Hepatocyte (in vitro differentiated cells): ENCODE measurements around the gene TRMT1. TPM values are rescaled to one million over a fixed set of nuclear protein-coding genes. Genes with fewer than 3 reads are reported as not detected.

Experiments
- DNase-seq: peaks from one replicate; pipeline ENCODE4 v3.0.0-alpha.2; 2016; ENCODE audit warnings: low spot score
- H2AFZ ChIP-seq: fragments of 200-600 bp; sonication (generic); 2 replicates; pipeline ENCODE4 v1.6.0; 2016; ENCODE audit warnings: antibody characterized with exemption, mild to moderate bottlenecking
- H3K27ac ChIP-seq: fragments of 200-600 bp; sonication (generic); 2 replicates; pipeline ENCODE4 v1.5.1; 2016; ENCODE audit warnings: mild to moderate bottlenecking
- H3K27me3 ChIP-seq: fragments of 200-600 bp; sonication (generic); 2 replicates; pipeline ENCODE4 v1.6.1; 2016
- H3K36me3 ChIP-seq: fragments of 200-600 bp; sonication (generic); replicated peaks from 2 replicates; pipeline ENCODE4 v1.5.1; 2016; ENCODE audit warnings: low read depth; ENCODE audit not compliant: insufficient read depth
- H3K4me1 ChIP-seq: fragments of 200-600 bp; sonication (generic); 2 replicates; pipeline ENCODE4 v1.5.1; 2016; ENCODE audit warnings: mild to moderate bottlenecking, moderate library complexity; ENCODE audit not compliant: insufficient read depth
- H3K4me2 ChIP-seq: fragments of 200-600 bp; sonication (generic); 2 replicates; pipeline ENCODE4 v1.6.0; 2016
- H3K4me3 ChIP-seq: fragments of 200-600 bp; sonication (generic); 2 replicates; pipeline ENCODE4 v1.5.1; 2016; ENCODE audit warnings: mild to moderate bottlenecking
- H3K79me2 ChIP-seq: fragments of 200-600 bp; sonication (generic); 2 replicates; pipeline ENCODE4 v1.6.0; 2017; ENCODE audit warnings: mild to moderate bottlenecking
- H3K9me2 ChIP-seq: fragments of 200-600 bp; sonication (generic); replicated peaks from 2 replicates; pipeline ENCODE4 v1.6.0; 2017; ENCODE audit warnings: mild to moderate bottlenecking; ENCODE audit not compliant: insufficient read depth
- H3K9me3 ChIP-seq: fragments of 200-600 bp; sonication (generic); 2 replicates; pipeline ENCODE4 v1.5.1; 2016; ENCODE audit warnings: low read depth, mild to moderate bottlenecking
- H4K20me1 ChIP-seq: fragments of 200-600 bp; sonication (generic); 2 replicates; pipeline ENCODE4 v1.6.0; 2016; ENCODE audit warnings: mild to moderate bottlenecking; ENCODE audit not compliant: insufficient read depth, poor library complexity, severe bottlenecking
- EZH2 ChIP-seq: fragments of 200-600 bp; sonication (generic); IDR thresholded peaks from 2 replicates; pipeline ENCODE4 v1.6.1; 2016; ENCODE audit warnings: antibody characterized with exemption, mild to moderate bottlenecking, borderline replicate concordance
- EZH2phosphoT487 ChIP-seq: fragments of 200-600 bp; sonication (generic); IDR thresholded peaks from one replicate; pipeline ENCODE4 v1.6.1; 2018; ENCODE audit warnings: antibody characterized with exemption, mild to moderate bottlenecking, low read depth, moderate library complexity; ENCODE audit not compliant: unreplicated experiment, severe bottlenecking
- WGBS: methylation state at CpG from one replicate; pipeline ENCODE4 v1.1.6; 2016; ENCODE audit warnings: low lambda C conversion rate; ENCODE audit errors: missing lambda C conversion rate; 5-methylcytosine and 5-hydroxymethylcytosine counted together
- polyA plus RNA-seq: library from polyadenylated mRNA; unstranded; fragments of >200 nt; fragmentation: Nextera tagmentation; extraction: Ambion mirVana; gene quantifications from 2 replicates; pipeline ENCODE4 v1.2.1, GENCODE V29; 2016
- total RNA-seq: library from RNA; depleted of rRNA; stranded (reverse); fragments of >200 nt; gene quantifications from 2 replicates; pipeline ENCODE4 v1.2.3, GENCODE V29; 2014
- TF ChIP-seq, protein P1 (sequence below): fragments of 200-600 bp; sonication (generic); IDR thresholded peaks from 2 replicates; pipeline ENCODE4 v1.5.1; 2016; ENCODE audit warnings: antibody characterized with exemption, mild to moderate bottlenecking; ENCODE audit not compliant: poor library complexity

TRMT1 gene
- total and polyA plus RNA-seq, 2 experiments from 2014 or later = 31.2 to 33.4 TPM

DNA sequence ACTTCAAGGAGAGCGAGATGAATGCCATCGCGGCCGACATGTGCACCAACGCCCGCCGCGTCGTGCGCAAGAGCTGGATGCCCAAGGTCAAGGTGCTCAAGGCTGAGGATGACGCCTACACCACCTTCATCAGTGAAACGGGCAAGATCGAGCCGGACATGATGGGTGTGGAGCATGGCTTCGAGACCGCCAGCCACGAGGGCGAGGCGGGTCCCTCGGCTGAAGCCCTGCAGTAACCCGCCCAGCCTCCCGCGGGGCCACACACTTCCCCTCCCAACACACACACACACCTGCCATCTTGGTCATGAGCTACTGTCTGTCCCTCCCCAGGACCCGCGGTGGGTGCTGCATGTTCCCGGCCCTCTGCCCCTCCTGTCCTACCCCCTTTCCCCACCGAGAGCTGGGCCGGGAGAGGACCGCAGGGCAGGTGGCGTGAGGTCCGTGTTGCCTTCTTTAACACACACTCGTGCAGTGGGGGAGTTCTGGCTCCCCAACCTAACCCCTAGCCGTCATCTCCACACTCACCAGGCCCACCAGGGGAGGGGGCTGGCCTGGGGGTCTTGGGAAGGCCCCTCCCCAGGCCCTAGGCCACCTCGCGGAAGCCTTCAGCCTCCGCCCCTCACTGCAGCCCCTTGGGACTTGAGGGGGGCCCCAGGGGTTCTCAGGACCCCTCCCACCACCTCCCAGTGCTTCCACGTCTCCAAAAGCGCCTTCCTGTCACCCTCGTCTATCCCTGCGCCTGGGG is 21.8 kb upstream of the TRMT1 start:
- Histone ChIP-seq H3K27ac (no peak overlapping the region), H3K4me3 (no peak overlapping the region), H3K4me1 (no peaks in the 10 kb centered on the region), H3K4me2 (no peak overlapping the region), H3K36me3 (no peaks in the 10 kb centered on the region), H3K79me2 (peaks cover 13% of the 10 kb centered on the region), H3K27me3 (no peaks in the 10 kb centered on the region), H3K9me2 (no peaks in the 10 kb centered on the region), H2AFZ (no peak overlapping the region), H4K20me1 (peaks cover 3% of the 10 kb centered on the region), H3K9me3 (no peaks in the 10 kb centered on the region)
- 95% methylated on average over 38 of the region's 40 CpGs for WGBS
- TF ChIP-seq EZH2 (no peak), EZH2phosphoT487 (no peak)
- TF ChIP-seq, protein P1, sequence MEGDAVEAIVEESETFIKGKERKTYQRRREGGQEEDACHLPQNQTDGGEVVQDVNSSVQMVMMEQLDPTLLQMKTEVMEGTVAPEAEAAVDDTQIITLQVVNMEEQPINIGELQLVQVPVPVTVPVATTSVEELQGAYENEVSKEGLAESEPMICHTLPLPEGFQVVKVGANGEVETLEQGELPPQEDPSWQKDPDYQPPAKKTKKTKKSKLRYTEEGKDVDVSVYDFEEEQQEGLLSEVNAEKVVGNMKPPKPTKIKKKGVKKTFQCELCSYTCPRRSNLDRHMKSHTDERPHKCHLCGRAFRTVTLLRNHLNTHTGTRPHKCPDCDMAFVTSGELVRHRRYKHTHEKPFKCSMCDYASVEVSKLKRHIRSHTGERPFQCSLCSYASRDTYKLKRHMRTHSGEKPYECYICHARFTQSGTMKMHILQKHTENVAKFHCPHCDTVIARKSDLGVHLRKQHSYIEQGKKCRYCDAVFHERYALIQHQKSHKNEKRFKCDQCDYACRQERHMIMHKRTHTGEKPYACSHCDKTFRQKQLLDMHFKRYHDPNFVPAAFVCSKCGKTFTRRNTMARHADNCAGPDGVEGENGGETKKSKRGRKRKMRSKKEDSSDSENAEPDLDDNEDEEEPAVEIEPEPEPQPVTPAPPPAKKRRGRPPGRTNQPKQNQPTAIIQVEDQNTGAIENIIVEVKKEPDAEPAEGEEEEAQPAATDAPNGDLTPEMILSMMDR = no peak
- DNase-seq = no peak

DNA sequence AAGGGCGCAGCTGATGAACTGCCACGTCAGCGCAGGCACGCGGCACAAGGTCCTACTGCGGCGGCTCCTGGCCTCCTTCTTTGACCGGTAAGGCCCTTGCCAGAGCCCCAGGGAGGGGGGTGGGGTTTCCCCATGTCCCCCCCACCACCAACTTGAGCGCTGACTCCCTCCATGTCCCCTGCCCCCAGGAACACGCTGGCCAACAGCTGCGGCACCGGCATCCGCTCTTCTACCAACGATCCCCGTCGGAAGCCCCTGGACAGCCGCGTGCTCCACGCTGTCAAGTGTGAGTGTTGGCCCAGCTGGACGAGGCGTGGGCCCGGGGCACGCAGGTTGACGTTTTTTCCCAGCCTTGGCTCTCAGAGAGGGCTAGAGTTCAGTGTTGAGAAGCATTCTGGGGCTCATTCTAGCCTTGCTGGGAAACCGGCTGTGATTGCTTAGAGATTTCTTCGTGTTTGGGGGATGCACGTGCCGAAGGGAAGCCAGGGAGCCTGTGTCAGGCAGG is 20.8 kb upstream of the TRMT1 start:
- WGBS = 98% methylated on average over 21 of the region's 28 CpGs
- Histone ChIP-seq H3K9me3 (no peaks in the 10 kb centered on the region), H3K36me3 (no peaks in the 10 kb centered on the region), H3K4me3 (no peak overlapping the region), H4K20me1 (peaks cover 3% of the 10 kb centered on the region), H2AFZ (no peak overlapping the region), H3K4me2 (no peak overlapping the region), H3K4me1 (no peaks in the 10 kb centered on the region), H3K27me3 (no peaks in the 10 kb centered on the region), H3K27ac (no peak overlapping the region), H3K79me2 (peaks cover 23% of the 10 kb centered on the region), H3K9me2 (no peaks in the 10 kb centered on the region)
- DNase-seq = no peak
- TF ChIP-seq, protein P1 = no peak
- no peak for TF ChIP-seq EZH2phosphoT487
- no peak for TF ChIP-seq EZH2

DNA sequence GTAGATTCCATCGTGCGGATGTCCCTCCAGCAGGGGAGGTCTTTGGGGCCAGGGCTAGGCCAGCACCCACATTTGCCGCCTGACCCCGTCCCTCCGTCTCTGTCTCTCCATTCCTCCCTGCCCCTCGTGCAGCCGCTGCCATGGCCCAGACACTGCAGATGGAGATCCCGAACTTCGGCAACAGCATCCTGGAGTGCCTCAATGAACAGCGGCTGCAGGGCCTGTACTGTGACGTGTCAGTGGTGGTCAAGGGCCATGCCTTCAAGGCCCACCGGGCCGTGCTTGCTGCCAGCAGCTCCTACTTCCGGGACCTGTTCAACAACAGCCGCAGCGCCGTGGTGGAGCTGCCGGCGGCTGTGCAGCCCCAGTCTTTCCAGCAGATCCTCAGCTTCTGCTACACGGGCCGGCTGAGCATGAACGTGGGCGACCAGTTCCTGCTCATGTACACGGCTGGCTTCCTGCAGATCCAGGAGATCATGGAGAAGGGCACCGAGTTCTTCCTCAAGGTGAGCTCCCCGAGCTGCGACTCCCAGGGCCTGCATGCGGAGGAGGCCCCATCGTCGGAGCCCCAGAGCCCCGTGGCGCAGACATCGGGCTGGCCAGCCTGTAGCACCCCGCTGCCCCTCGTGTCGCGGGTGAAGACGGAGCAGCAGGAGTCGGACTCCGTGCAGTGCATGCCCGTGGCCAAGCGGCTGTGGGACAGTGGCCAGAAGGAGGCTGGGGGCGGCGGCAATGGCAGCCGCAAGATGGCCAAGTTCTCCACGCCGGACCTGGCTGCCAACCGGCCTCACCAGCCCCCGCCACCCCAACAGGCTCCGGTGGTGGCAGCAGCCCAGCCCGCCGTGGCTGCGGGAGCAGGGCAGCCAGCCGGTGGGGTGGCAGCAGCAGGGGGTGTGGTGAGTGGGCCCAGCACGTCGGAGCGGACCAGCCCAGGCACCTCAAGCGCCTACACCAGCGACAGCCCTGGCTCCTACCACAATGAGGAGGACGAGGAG is 18.8 kb upstream of the TRMT1 start:
- Histone ChIP-seq H3K27ac (no peak overlapping the region), H3K4me3 (no peak overlapping the region), H3K9me3 (no peaks in the 10 kb centered on the region), H4K20me1 (peaks cover 11% of the 10 kb centered on the region), H3K9me2 (no peaks in the 10 kb centered on the region), H3K4me2 (no peak overlapping the region), H2AFZ (no peak overlapping the region), H3K36me3 (no peaks in the 10 kb centered on the region), H3K27me3 (no peaks in the 10 kb centered on the region), H3K4me1 (no peaks in the 10 kb centered on the region), H3K79me2 (peaks cover 42% of the 10 kb centered on the region)
- WGBS = 97% methylated on average over 52 of the region's 60 CpGs
- DNase-seq = no peak
- TF ChIP-seq, protein P1 = no peak
- TF ChIP-seq EZH2phosphoT487 (no peak), EZH2 (no peak)
